ENCODE data around the gene PEAK1.

Gene PEAK1

DNA sequence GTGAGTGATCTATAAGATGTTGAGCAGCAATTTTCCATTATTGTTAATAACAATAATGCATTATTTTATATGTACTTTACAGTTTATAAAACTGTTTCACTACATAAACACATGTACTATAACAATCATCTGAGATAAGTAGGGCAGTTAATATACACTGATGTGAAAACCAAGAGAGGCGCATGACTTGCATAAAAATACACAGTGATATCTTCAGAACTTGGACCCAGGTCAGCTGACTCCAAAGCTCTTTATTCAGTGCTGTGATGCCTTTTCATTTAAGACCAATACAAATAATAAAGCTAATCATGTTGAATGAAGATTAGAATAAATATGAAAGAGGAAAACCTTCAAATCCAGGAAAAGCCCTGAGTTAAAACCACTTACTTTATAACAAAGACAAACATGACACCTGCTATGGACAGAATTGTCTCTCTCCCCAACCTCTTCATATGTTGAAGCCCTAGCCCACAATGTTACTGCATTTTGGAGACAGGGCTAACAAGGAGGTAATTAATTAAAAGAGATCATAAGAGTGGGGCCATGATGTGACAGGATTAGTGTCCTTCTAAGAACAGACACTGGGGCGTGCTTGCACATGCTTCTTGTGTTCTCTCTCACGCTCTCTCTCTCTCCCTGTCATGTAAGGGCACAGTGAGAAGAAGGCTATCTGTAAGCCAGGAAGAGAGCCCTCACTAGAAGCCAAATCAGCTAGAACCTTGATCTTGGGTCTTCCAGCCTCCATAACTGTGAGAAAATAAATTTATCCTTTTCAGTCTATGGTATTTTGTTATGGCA, 293.2 kb downstream of the PEAK1 start:
- no peak overlapping the region for H3K4ac ChIP-seq (ENCODE audit: low read depth in 1 of 2, low read length in 2 of 2)
- no peaks in the 10 kb centered on the region for H3K27me3 ChIP-seq (ENCODE audit: control insufficient read depth in 1 of 2, insufficient read depth in 1 of 2, low read length in 2 of 2)
- no peak overlapping the region for H3K27ac ChIP-seq (ENCODE audit: low read length, poor library complexity, severe bottlenecking)
- H3K36me3 ChIP-seq (ENCODE audit: control insufficient read depth in 1 of 2, insufficient read depth in 2 of 2, low read depth in 1 of 2, low read length in 2 of 2) = peaks cover 0 to 56% of the 10 kb centered on the region in 2 experiments
- H2BK5ac ChIP-seq (ENCODE audit: low read depth, low read length, poor library complexity, severe bottlenecking) = no peak overlapping the region
- no peak overlapping the region for H3K9ac ChIP-seq (ENCODE audit: low read length)
- H3K4me3 ChIP-seq (ENCODE audit: insufficient read depth in 1 of 2, low read depth in 1 of 2, low read length in 2 of 2) = no peak overlapping the region
- H2BK12ac ChIP-seq (ENCODE audit: low read length in 2 of 2) = no peak overlapping the region
- H3K79me1 ChIP-seq (replicated peaks; ENCODE audit: low read length, poor library complexity, severe bottlenecking) = peaks cover 9% of the 10 kb centered on the region
- no peak overlapping the region for H2BK15ac ChIP-seq (ENCODE audit: low read depth, poor library complexity, severe bottlenecking)
- no peak overlapping the region for H3K23ac ChIP-seq (ENCODE audit: low read length in 2 of 2)
- no peak overlapping the region for H3K4me2 ChIP-seq (ENCODE audit: low read length, poor library complexity, severe bottlenecking)
- no peaks in the 10 kb centered on the region for H3K9me3 ChIP-seq (ENCODE audit: control insufficient read depth, low read length)
- DNase-seq = no peak
- no peak overlapping the region for H3K18ac ChIP-seq (ENCODE audit: low read depth in 1 of 2, low read length in 2 of 2)
- H3K4me1 ChIP-seq (ENCODE audit: control insufficient read depth, insufficient read depth, low read depth, low read length) = no peaks in the 10 kb centered on the region
- no peak overlapping the region for H2AK5ac ChIP-seq (ENCODE audit: low read length, severe bottlenecking)
- H3K14ac ChIP-seq (ENCODE audit: low read length in 2 of 2) = no peak overlapping the region
- no peak overlapping the region for H4K8ac ChIP-seq (ENCODE audit: low read length)
- no peak overlapping the region for H2AFZ ChIP-seq (ENCODE audit: low read depth, low read length)
- no peak overlapping the region for H4K91ac ChIP-seq (ENCODE audit: low read length)
- WGBS = 100% methylated on average over 3 of the region's 3 CpGs
- no peak overlapping the region for H2BK120ac ChIP-seq (ENCODE audit: low read depth, low read length)

DNA sequence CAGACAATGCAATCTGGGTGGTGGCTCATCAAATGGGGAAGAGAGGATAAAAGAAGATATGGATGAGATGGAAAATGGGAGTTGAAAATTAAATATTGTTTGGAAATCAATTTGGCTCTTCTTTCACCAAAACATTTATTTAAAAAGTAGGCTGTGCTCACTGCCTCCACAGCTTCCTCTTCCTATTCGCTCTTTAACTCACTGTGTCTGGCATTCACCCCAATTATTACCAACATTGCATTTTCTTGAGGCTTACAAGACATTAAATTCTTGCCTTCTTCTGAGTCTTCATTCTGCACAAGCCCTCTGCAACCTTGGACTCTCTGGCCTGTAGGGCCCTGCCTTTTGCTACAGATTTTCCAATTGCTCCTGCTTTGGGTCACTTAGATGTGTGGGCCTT, 296.1 kb downstream of the PEAK1 start:
- Histone ChIP-seq H3K4me2 (ENCODE audit: low read length, poor library complexity, severe bottlenecking) (no peak overlapping the region), H3K27me3 (ENCODE audit: control insufficient read depth in 1 of 2, insufficient read depth in 1 of 2, low read length in 2 of 2) (no peaks in the 10 kb centered on the region), H2AK5ac (ENCODE audit: low read length, severe bottlenecking) (no peak overlapping the region), H2BK120ac (ENCODE audit: low read depth, low read length) (no peak overlapping the region), H3K14ac (ENCODE audit: low read length in 2 of 2) (no peak overlapping the region), H3K23ac (ENCODE audit: low read length in 2 of 2) (no peak overlapping the region), H3K4me1 (ENCODE audit: control insufficient read depth, insufficient read depth, low read depth, low read length) (peaks cover 2% of the 10 kb centered on the region), H4K91ac (ENCODE audit: low read length) (no peak overlapping the region), H2BK5ac (ENCODE audit: low read depth, low read length, poor library complexity, severe bottlenecking) (no peak overlapping the region), H2BK15ac (ENCODE audit: low read depth, poor library complexity, severe bottlenecking) (no peak overlapping the region), H3K4me3 (ENCODE audit: insufficient read depth in 1 of 2, low read depth in 1 of 2, low read length in 2 of 2) (no peak overlapping the region), H3K9me3 (ENCODE audit: control insufficient read depth, low read length) (no peaks in the 10 kb centered on the region), H4K8ac (ENCODE audit: low read length) (no peak overlapping the region), H3K27ac (ENCODE audit: low read length, poor library complexity, severe bottlenecking) (no peak overlapping the region), H3K36me3 (ENCODE audit: control insufficient read depth in 1 of 2, insufficient read depth in 2 of 2, low read depth in 1 of 2, low read length in 2 of 2) (peaks cover 0 to 35% of the 10 kb centered on the region in 2 experiments), H3K9ac (ENCODE audit: low read length) (no peak overlapping the region), H3K4ac (ENCODE audit: low read depth in 1 of 2, low read length in 2 of 2) (no peak overlapping the region), H2AFZ (ENCODE audit: low read depth, low read length) (no peak overlapping the region), H3K79me1 (replicated peaks; ENCODE audit: low read length, poor library complexity, severe bottlenecking) (peaks cover 11% of the 10 kb centered on the region), H2BK12ac (ENCODE audit: low read length in 2 of 2) (no peak overlapping the region), H3K18ac (ENCODE audit: low read depth in 1 of 2, low read length in 2 of 2) (no peak overlapping the region)
- no peak for DNase-seq
- WGBS = 98% methylated on average over 1 of the region's 1 CpG

DNA sequence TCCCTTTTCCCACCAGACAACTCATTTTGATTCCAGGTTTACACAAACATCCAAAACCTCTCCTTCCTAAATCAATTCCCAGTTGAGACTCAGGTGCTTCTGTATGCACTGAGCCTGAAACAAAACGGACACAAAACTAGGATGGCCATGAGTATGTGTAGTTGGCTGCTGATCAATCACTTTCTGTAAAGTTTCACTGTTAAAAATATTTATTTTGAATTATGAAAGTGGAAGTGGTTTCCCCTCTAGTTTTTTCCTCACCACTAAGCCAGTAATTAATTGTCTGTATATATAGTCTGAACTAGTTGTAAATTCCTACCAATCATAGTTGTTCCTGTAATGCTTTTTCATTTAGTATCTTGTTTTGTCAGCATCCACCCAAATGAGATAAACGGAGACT, 297.3 kb downstream of the PEAK1 start:
- Histone ChIP-seq H3K36me3 (ENCODE audit: control insufficient read depth in 1 of 2, insufficient read depth in 2 of 2, low read depth in 1 of 2, low read length in 2 of 2) (peaks cover 0 to 22% of the 10 kb centered on the region in 2 experiments), H2BK120ac (ENCODE audit: low read depth, low read length) (no peak overlapping the region), H2AK5ac (ENCODE audit: low read length, severe bottlenecking) (no peak overlapping the region), H3K23ac (ENCODE audit: low read length in 2 of 2) (no peak overlapping the region), H3K27me3 (ENCODE audit: control insufficient read depth in 1 of 2, insufficient read depth in 1 of 2, low read length in 2 of 2) (no peaks in the 10 kb centered on the region), H3K14ac (ENCODE audit: low read length in 2 of 2) (no peak overlapping the region), H3K4me3 (ENCODE audit: insufficient read depth in 1 of 2, low read depth in 1 of 2, low read length in 2 of 2) (no peak overlapping the region), H4K91ac (ENCODE audit: low read length) (no peak overlapping the region), H3K4me1 (ENCODE audit: control insufficient read depth, insufficient read depth, low read depth, low read length) (peaks cover 2% of the 10 kb centered on the region), H3K18ac (ENCODE audit: low read depth in 1 of 2, low read length in 2 of 2) (no peak overlapping the region), H3K4me2 (ENCODE audit: low read length, poor library complexity, severe bottlenecking) (no peak overlapping the region), H2BK12ac (ENCODE audit: low read length in 2 of 2) (no peak overlapping the region), H3K4ac (ENCODE audit: low read depth in 1 of 2, low read length in 2 of 2) (no peak overlapping the region), H3K9me3 (ENCODE audit: control insufficient read depth, low read length) (no peaks in the 10 kb centered on the region), H3K27ac (ENCODE audit: low read length, poor library complexity, severe bottlenecking) (no peak overlapping the region), H3K79me1 (replicated peaks; ENCODE audit: low read length, poor library complexity, severe bottlenecking) (peaks cover 10% of the 10 kb centered on the region), H2BK15ac (ENCODE audit: low read depth, poor library complexity, severe bottlenecking) (no peak overlapping the region), H2AFZ (ENCODE audit: low read depth, low read length) (no peak overlapping the region), H4K8ac (ENCODE audit: low read length) (no peak overlapping the region), H2BK5ac (ENCODE audit: low read depth, low read length, poor library complexity, severe bottlenecking) (no peak overlapping the region), H3K9ac (ENCODE audit: low read length) (no peak overlapping the region)
- 100% methylated on average over 2 of the region's 2 CpGs for WGBS
- no peak for DNase-seq

DNA sequence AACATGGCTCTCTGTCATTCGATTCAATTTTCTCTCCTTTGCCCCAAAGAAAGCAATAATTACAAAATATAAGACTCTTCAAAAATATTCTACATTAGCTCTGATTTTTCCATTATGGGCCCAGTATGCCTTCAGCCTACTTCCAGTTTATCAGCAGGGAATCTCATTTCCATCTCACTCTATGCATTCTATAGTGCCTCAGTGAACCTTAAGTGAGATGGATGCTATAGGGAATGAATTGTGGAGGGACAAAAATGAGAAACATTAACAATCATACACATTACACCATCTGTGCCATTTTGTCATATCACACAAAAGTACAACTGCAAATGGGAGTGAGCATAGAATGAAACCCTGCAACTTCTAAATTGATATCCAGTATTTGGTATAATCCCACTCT, 298.3 kb downstream of the PEAK1 start:
- Histone ChIP-seq H4K8ac (ENCODE audit: low read length) (no peak overlapping the region), H3K27ac (ENCODE audit: low read length, poor library complexity, severe bottlenecking) (no peak overlapping the region), H2BK120ac (ENCODE audit: low read depth, low read length) (no peak overlapping the region), H4K91ac (ENCODE audit: low read length) (no peak overlapping the region), H2BK5ac (ENCODE audit: low read depth, low read length, poor library complexity, severe bottlenecking) (no peak overlapping the region), H3K27me3 (ENCODE audit: control insufficient read depth in 1 of 2, insufficient read depth in 1 of 2, low read length in 2 of 2) (no peaks in the 10 kb centered on the region), H3K9ac (ENCODE audit: low read length) (no peak overlapping the region), H3K36me3 (ENCODE audit: control insufficient read depth in 1 of 2, insufficient read depth in 2 of 2, low read depth in 1 of 2, low read length in 2 of 2) (peaks cover 0 to 14% of the 10 kb centered on the region in 2 experiments), H2BK15ac (ENCODE audit: low read depth, poor library complexity, severe bottlenecking) (no peak overlapping the region), H2AFZ (ENCODE audit: low read depth, low read length) (no peak overlapping the region), H3K14ac (ENCODE audit: low read length in 2 of 2) (no peak overlapping the region), H3K4me1 (ENCODE audit: control insufficient read depth, insufficient read depth, low read depth, low read length) (peaks cover 2% of the 10 kb centered on the region), H3K18ac (ENCODE audit: low read depth in 1 of 2, low read length in 2 of 2) (no peak overlapping the region), H3K79me1 (replicated peaks; ENCODE audit: low read length, poor library complexity, severe bottlenecking) (peaks cover 11% of the 10 kb centered on the region), H2BK12ac (ENCODE audit: low read length in 2 of 2) (no peak overlapping the region), H3K4ac (ENCODE audit: low read depth in 1 of 2, low read length in 2 of 2) (no peak overlapping the region), H3K4me2 (ENCODE audit: low read length, poor library complexity, severe bottlenecking) (no peak overlapping the region), H2AK5ac (ENCODE audit: low read length, severe bottlenecking) (no peak overlapping the region), H3K23ac (ENCODE audit: low read length in 2 of 2) (no peak overlapping the region), H3K9me3 (ENCODE audit: control insufficient read depth, low read length) (no peaks in the 10 kb centered on the region), H3K4me3 (ENCODE audit: insufficient read depth in 1 of 2, low read depth in 1 of 2, low read length in 2 of 2) (no peak overlapping the region)
- DNase-seq = no peak
- WGBS = 100% methylated on average over 1 of the region's 1 CpG

All from mesenchymal stem cell (in vitro differentiated cells and primary cell).